ENCODE data around the gene SDF4. TPM values are rescaled to one million over a fixed set of nuclear protein-coding genes. Genes with fewer than 3 reads are reported as not detected.

Gene SDF4
- total and polyA plus RNA-seq, 2 of the 8 experiments (the other 6 are each of a cell fraction or from before 2014, with no cell fraction given) = 45.5 to 75.6 TPM

GRCh38 chr1:1220197-1220596 lies 11.6 kb downstream of the SDF4 start (continued):
- no peak for TF ChIP-seq ATF3 (IDR thresholded peaks at IDR 0.05; ENCODE audit: insufficient read depth, low read depth, low read length)
- TF ChIP-seq, protein P1, sequence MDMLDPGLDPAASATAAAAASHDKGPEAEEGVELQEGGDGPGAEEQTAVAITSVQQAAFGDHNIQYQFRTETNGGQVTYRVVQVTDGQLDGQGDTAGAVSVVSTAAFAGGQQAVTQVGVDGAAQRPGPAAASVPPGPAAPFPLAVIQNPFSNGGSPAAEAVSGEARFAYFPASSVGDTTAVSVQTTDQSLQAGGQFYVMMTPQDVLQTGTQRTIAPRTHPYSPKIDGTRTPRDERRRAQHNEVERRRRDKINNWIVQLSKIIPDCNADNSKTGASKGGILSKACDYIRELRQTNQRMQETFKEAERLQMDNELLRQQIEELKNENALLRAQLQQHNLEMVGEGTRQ (IDR thresholded peaks at IDR 0.05; ENCODE audit: low read length) = no peak
- no peak for TF ChIP-seq CTBP2 (IDR thresholded peaks at IDR 0.05; ENCODE audit: borderline replicate concordance, insufficient read depth, insufficient read length, low read length)
- no peak for TF ChIP-seq SP4 (IDR thresholded peaks at IDR 0.05; ENCODE audit: low read length)

All from H1 (cell line).